Natural killer cell (primary cell): ENCODE measurements around the gene SCAMP1. TPM values are rescaled to one million over a fixed set of nuclear protein-coding genes. Genes with fewer than 3 reads are reported as not detected.

Experiments
- ATAC-seq, 3 donors: fragments of 150-1000 bp in 2 of 3; fragments of 200-7000 bp in 1 of 3; cut with Tn5 transposase; 1 replicate in 1 of 3; 2 replicates in 2 of 3; pipeline ENCODE4 v1.10.0; 2021; ENCODE audit warnings: mild to moderate bottlenecking in 2 of 3, moderate library complexity in 2 of 3
- DNase-seq, 2 donors: peaks; one replicate each; pipeline versions ENCODE4 v3.0.0 to v3.0.0-alpha.2; 2013 to 2021; ENCODE audit warnings: mixed read lengths in 1 of 2
- H3K27ac ChIP-seq: one replicate; pipeline ENCODE4 v1.5.1; 2013; ENCODE audit warnings: mild to moderate bottlenecking, low read length
- H3K27me3 ChIP-seq: one replicate; pipeline ENCODE4 v1.6.1; 2013; ENCODE audit warnings: low read length; ENCODE audit not compliant: control insufficient read depth, insufficient read depth
- H3K36me3 ChIP-seq: one replicate; pipeline ENCODE4 v1.6.1; 2013; ENCODE audit warnings: low read length; ENCODE audit not compliant: control insufficient read depth, insufficient read depth
- H3K4me1 ChIP-seq: one replicate; pipeline ENCODE4 v1.6.1; 2013; ENCODE audit warnings: low read length; ENCODE audit not compliant: control insufficient read depth, insufficient read depth
- H3K4me3 ChIP-seq: one replicate; pipeline ENCODE4 v1.5.1; 2013; ENCODE audit warnings: low read length
- H3K9me3 ChIP-seq: one replicate; pipeline ENCODE4 v1.6.1; 2013; ENCODE audit warnings: low read length; ENCODE audit not compliant: control insufficient read depth, insufficient read depth
- H3K27ac Mint-ChIP-seq, 2 donors: one replicate each; pipeline ENCODE4 v1.8.0; 2022; ENCODE audit warnings: mild to moderate bottlenecking in 2 of 2, mixed read lengths in 2 of 2, moderate library complexity in 1 of 2
- H3K27me3 Mint-ChIP-seq, 2 donors: one replicate each; pipeline ENCODE4 v1.8.0; 2022; ENCODE audit warnings: low read depth in 2 of 2, mixed read lengths in 2 of 2
- H3K36me3 Mint-ChIP-seq: one replicate; pipeline ENCODE4 v1.8.0; 2022; ENCODE audit warnings: mixed read lengths
- H3K4me1 Mint-ChIP-seq, 2 donors: one replicate each; pipeline ENCODE4 v1.8.0; 2022; ENCODE audit warnings: mixed read lengths in 2 of 2
- H3K4me3 Mint-ChIP-seq: one replicate; pipeline ENCODE4 v1.8.0; 2022; ENCODE audit warnings: mild to moderate bottlenecking, moderate library complexity, mixed read lengths
- H3K9me3 Mint-ChIP-seq, 2 donors: one replicate each; pipeline ENCODE4 v1.8.0; 2022; ENCODE audit warnings: mixed read lengths in 2 of 2
- WGBS: methylation state at CpG from one replicate; pipeline ENCODE4 v1.1.7; 2013; ENCODE audit warnings: missing lambda C conversion rate; ENCODE audit not compliant: insufficient coverage; 5-methylcytosine and 5-hydroxymethylcytosine counted together
- intact Hi-C: fragments of 100-400 bp; cut with micrococcal nuclease; formaldehyde crosslinking; loops from one replicate; pipeline ENCODE4 v1.14.2; 2022
- total RNA-seq, 4 donors: library from RNA; stranded (reverse); fragments of 120-200 nt in 1 of 4; gene quantifications; one replicate each; pipeline versions ENCODE4 v1.2.3 to v1.2.4, GENCODE V29; 2013 to 2022
- TF ChIP-seq, protein P1 (sequence below): fragments of 200-600 bp; IDR thresholded peaks from one replicate; pipeline ENCODE4 v1.8.0; 2022; ENCODE audit warnings: antibody characterized with exemption

The SCAMP1 gene
- total RNA-seq, 3 donors from 2014 or later (not counting 1 experiment from before 2014, with no cell fraction given) = 19.9 to 27.1 (median 20.5) TPM

DNA sequence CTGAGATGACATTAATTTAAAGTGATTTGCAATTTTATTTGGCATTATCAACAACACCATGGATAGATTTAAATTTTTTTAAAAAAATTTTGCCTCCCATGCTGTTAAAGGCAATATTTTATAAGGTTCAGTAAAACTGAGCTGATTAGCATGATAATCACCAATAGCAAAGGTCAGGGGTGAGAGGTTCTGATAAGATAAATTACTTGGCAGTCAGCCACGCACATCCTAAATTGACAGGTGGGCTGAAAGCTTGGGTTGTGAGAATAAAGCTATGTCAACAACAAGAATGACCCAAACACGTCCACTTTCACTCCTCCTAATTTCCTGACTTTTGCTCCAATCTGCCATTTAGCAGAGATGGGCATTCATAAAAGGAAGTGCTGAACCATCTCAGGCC is 161.0 kb downstream of the SCAMP1 start:
- no peak overlapping the region for H3K4me3 Mint-ChIP-seq
- no peaks in the 10 kb centered on the region for H3K27me3 ChIP-seq
- H3K4me1 ChIP-seq = no peaks in the 10 kb centered on the region
- H3K4me1 Mint-ChIP-seq = no peaks in the 10 kb centered on the region
- 92% methylated on average over 2 of the region's 2 CpGs for WGBS
- H3K27ac Mint-ChIP-seq = no peak overlapping the region
- no peak overlapping the region for H3K4me3 ChIP-seq
- no peak for ATAC-seq
- H3K36me3 ChIP-seq = no peaks in the 10 kb centered on the region
- no peak for DNase-seq
- no peaks in the 10 kb centered on the region for H3K9me3 Mint-ChIP-seq
- H3K27me3 Mint-ChIP-seq = peaks cover 17 to 40% of the 10 kb centered on the region in 2 donors
- no peaks in the 10 kb centered on the region for H3K9me3 ChIP-seq
- intact Hi-C loops = no loop called here
- H3K27ac ChIP-seq = no peak overlapping the region
- H3K36me3 Mint-ChIP-seq = no peaks in the 10 kb centered on the region
- TF ChIP-seq, protein P1, sequence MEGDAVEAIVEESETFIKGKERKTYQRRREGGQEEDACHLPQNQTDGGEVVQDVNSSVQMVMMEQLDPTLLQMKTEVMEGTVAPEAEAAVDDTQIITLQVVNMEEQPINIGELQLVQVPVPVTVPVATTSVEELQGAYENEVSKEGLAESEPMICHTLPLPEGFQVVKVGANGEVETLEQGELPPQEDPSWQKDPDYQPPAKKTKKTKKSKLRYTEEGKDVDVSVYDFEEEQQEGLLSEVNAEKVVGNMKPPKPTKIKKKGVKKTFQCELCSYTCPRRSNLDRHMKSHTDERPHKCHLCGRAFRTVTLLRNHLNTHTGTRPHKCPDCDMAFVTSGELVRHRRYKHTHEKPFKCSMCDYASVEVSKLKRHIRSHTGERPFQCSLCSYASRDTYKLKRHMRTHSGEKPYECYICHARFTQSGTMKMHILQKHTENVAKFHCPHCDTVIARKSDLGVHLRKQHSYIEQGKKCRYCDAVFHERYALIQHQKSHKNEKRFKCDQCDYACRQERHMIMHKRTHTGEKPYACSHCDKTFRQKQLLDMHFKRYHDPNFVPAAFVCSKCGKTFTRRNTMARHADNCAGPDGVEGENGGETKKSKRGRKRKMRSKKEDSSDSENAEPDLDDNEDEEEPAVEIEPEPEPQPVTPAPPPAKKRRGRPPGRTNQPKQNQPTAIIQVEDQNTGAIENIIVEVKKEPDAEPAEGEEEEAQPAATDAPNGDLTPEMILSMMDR = no peak

DNA sequence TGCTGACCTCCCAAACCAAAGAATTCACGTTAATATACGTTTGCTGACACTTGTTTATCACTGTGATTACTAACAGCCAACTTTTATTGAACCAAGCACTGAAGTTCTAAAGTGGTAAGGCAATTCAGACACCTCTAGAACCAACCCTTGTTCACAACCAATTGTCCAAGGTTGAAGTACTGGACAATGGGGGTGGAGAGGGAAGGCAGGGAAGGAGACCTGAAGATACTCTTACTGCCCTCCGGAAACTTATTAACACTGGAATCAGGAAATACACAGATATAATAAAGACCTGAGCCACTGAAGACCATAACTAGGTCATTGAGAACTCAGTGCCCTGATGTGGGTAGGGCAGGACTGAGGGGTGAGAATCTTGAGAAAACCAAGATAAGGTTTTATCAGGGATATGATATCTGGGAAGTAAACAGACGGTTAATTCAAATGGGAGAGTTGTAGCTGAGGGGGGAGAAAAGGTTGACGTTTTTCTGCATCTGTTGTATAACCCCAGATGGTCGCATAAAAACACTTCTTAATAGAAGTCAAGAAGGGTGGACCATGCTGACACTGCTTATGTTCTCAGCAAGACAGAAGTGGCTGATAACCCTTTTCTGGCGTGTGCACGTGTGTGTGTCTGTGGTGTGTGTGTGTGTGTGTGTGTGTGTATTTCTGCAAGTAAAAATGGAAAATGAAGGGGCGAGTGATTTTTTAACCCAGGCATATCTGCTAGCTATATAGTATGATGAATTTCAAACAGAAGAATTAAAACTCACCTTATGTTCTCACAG is 162.3 kb downstream of the SCAMP1 start:
- H3K4me1 ChIP-seq = no peaks in the 10 kb centered on the region
- no peaks in the 10 kb centered on the region for H3K27me3 ChIP-seq
- no peak for DNase-seq
- no peaks in the 10 kb centered on the region for H3K9me3 Mint-ChIP-seq
- no peaks in the 10 kb centered on the region for H3K9me3 ChIP-seq
- intact Hi-C loops = no loop called here
- no peaks in the 10 kb centered on the region for H3K36me3 Mint-ChIP-seq
- no peaks in the 10 kb centered on the region for H3K4me1 Mint-ChIP-seq
- H3K4me3 ChIP-seq = no peak overlapping the region
- no peak overlapping the region for H3K4me3 Mint-ChIP-seq
- 82% methylated on average over 7 of the region's 9 CpGs for WGBS
- no peak overlapping the region for H3K27ac ChIP-seq
- H3K27ac Mint-ChIP-seq = no peak overlapping the region
- H3K27me3 Mint-ChIP-seq = peaks cover 10 to 35% of the 10 kb centered on the region in 2 donors
- TF ChIP-seq, protein P1 = no peak
- ATAC-seq = no peak
- no peaks in the 10 kb centered on the region for H3K36me3 ChIP-seq

DNA sequence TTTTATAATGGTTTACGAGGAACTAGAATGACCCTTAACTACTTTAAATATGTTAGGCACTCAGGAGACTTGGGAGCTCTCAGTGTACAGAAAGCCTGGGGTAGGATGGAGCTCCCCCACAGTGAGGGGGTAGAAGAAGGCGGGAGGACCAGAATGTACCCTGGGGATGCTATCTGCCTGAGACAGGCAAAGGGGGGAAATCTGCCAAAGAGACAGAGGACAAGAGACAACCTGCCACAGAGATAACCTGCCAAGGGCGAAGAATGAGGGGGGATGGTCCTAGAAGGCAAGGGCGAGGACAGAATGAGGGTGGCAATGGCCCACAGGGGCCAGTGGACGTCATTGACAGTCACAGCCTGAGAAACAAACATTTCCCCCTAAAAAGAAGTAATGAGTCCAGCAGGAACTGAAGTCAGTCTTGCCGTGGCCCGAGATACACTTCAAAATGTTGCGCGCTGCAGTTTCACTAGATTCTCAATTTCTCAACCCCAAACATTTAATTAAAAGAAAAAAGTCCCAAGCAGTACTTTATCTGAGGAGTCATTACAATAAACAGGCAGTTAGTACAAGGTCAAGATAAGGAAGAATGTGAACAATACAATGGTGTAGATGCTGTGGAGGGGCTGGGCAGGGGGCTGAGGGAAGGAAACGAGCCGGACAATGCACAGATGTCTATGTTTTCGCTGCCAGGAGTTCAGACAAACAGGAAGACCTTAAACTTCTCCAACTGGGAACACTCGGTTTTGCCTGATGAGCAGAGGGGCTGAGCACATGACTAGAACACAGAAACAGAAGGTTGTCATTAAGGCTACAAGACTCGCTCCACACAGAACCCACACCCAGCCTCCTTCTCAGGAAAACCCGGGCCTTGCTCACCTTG is 163.1 kb downstream of the SCAMP1 start:
- H3K27ac Mint-ChIP-seq = no peak overlapping the region
- peaks cover 13 to 42% of the 10 kb centered on the region in 2 donors for H3K27me3 Mint-ChIP-seq
- ATAC-seq (no peak), DNase-seq (no peak)
- TF ChIP-seq, protein P1 = no peak
- H3K36me3 Mint-ChIP-seq = no peaks in the 10 kb centered on the region
- WGBS = 86% methylated on average over 14 of the region's 15 CpGs
- H3K4me3 Mint-ChIP-seq = no peak overlapping the region
- Histone ChIP-seq H3K27me3 (no peaks in the 10 kb centered on the region), H3K36me3 (no peaks in the 10 kb centered on the region), H3K4me3 (no peak overlapping the region), H3K9me3 (no peaks in the 10 kb centered on the region), H3K27ac (no peak overlapping the region), H3K4me1 (no peaks in the 10 kb centered on the region)
- intact Hi-C loops = no loop called here
- no peaks in the 10 kb centered on the region for H3K9me3 Mint-ChIP-seq
- H3K4me1 Mint-ChIP-seq = no peaks in the 10 kb centered on the region
